ENCODE measurements around the gene BRF1. TPM values are rescaled to one million over a fixed set of nuclear protein-coding genes. Genes with fewer than 3 reads are reported as not detected.
A peak's percentile ranks its signal among the peaks of the same experiment; 100 is the strongest.

Gene BRF1
- polyA plus RNA-seq, 1 of the 3 experiments (the other 2 are of a cell fraction), result 15.7 TPM

GRCh38 chr14:105316577-105316941 is 15.8 kb upstream of the BRF1 start:
- Histone ChIP-seq H3K9me3 (no peaks in the 10 kb centered on the region), H3K27me3 (ENCODE audit: insufficient read depth) (no peaks in the 10 kb centered on the region), H3K9me2 (no peaks in the 10 kb centered on the region), H3K36me3 (replicated peaks in 1 of 2; ENCODE audit: control insufficient read depth in 1 of 2, insufficient read depth in 2 of 2, low read length in 1 of 2) (no peaks in the 10 kb centered on the region), H3F3A (replicated peaks; ENCODE audit: insufficient read depth) (peaks cover 3% of the 10 kb centered on the region), H3K4me3 (ENCODE audit: low read depth in 2 of 2, low read length in 1 of 2) (no peak overlapping the region), H3K4me2 (peak overlapping the region; percentile 98), H4K20me1 (ENCODE audit: insufficient read depth) (peaks cover 41% of the 10 kb centered on the region), H3K27ac (ENCODE audit: low read depth in 2 of 2, low read length in 1 of 2) (no peak overlapping the region), H3K4me1 (ENCODE audit: control insufficient read depth in 1 of 2, insufficient read depth in 2 of 2, low read depth in 1 of 2, low read length in 1 of 2) (peaks cover 0 to 25% of the 10 kb centered on the region in 2 experiments; a peak in 1 of 4 replicates), H2AFZ (ENCODE audit: low read depth) (no peak overlapping the region), H3K79me2 (ENCODE audit: insufficient read depth) (peaks cover 63% of the 10 kb centered on the region), H3K9ac (no peak overlapping the region)
- CTCF ChIA-PET, result interaction anchor here (0.9 to 1.2 kb wide), 6 partner anchors 17 to 174 kb away, joined by 3 to 5 read pairs (median 3); no protein-coding TSS in a partner anchor
- WGBS (ENCODE audit: low lambda C conversion rate), result 94% methylated on average over 10 of the region's 10 CpGs
- TF ChIP-seq MAX (IDR thresholded peaks at IDR 0.05; ENCODE audit: low read depth) (no peak), EZH2phosphoT487 (IDR thresholded peaks at IDR 0.05; ENCODE audit: borderline replicate concordance, low read depth) (no peak), SMC3 (IDR thresholded peaks at IDR 0.05; ENCODE audit: low read depth, low read length) (no peak), RAD21 (IDR thresholded peaks at IDR 0.05; ENCODE audit: low read length) (no peak), GATA2 (CRISPR knock-in tag; IDR thresholded peaks at IDR 0.05) (no peak), ELF1 (IDR thresholded peaks at IDR 0.05) (no peak), FOXM1 (IDR thresholded peaks at IDR 0.05; ENCODE audit: low read depth) (no peak)
- DNase-seq, result peak; percentile 13
- POLR2A ChIA-PET, result no interaction called here

- Histone ChIP-seq H3K79me2 (ENCODE audit: insufficient read depth) (peaks cover 58% of the 10 kb centered on the region), H3F3A (replicated peaks; ENCODE audit: insufficient read depth) (peaks cover 3% of the 10 kb centered on the region), H3K9ac (peak overlapping the region; percentile 41; the same call in 1 of the 2 replicates), H2AFZ (ENCODE audit: low read depth) (no peak overlapping the region), H3K27me3 (ENCODE audit: insufficient read depth) (no peaks in the 10 kb centered on the region), H3K36me3 (replicated peaks in 1 of 2; ENCODE audit: control insufficient read depth in 1 of 2, insufficient read depth in 2 of 2, low read length in 1 of 2) (no peaks in the 10 kb centered on the region), H3K4me2 (peak overlapping the region; percentile 98), H3K9me2 (no peaks in the 10 kb centered on the region), H3K9me3 (no peaks in the 10 kb centered on the region), H4K20me1 (ENCODE audit: insufficient read depth) (peaks cover 39% of the 10 kb centered on the region), H3K27ac (ENCODE audit: low read depth in 2 of 2, low read length in 1 of 2) (no peak overlapping the region), H3K4me3 (ENCODE audit: low read depth in 2 of 2, low read length in 1 of 2) (peak overlapping the region; percentile 76 to 85), H3K4me1 (ENCODE audit: control insufficient read depth in 1 of 2, insufficient read depth in 2 of 2, low read depth in 1 of 2, low read length in 1 of 2) (peaks cover 0 to 25% of the 10 kb centered on the region in 2 experiments; a peak in 1 of 4 replicates)
- POLR2A ChIA-PET, result no interaction called here
- CTCF ChIA-PET, result interaction anchor here (0.7 to 2.0 kb wide), 7 partner anchors 17 to 174 kb away, joined by 3 to 7 read pairs (median 3); no protein-coding TSS in a partner anchor
- peak; percentile 28 for DNase-seq
- WGBS (ENCODE audit: low lambda C conversion rate), result 87% methylated on average over 10 of the region's 15 CpGs
- no peak for TF ChIP-seq NFIC (IDR thresholded peaks at IDR 0.05; ENCODE audit: borderline replicate concordance)
- TF ChIP-seq GATA2 (CRISPR knock-in tag; IDR thresholded peaks at IDR 0.05), result no peak
These were observed 15.3 kb upstream of the BRF1 start for GRCh38 chr14:105315941-105316576.

GRCh38 chr14:105315211-105315721 is 14.5 kb upstream of the BRF1 start:
- Histone ChIP-seq H3K27ac (ENCODE audit: low read depth in 2 of 2, low read length in 1 of 2) (no peak overlapping the region; a peak in 1 of 4 replicates), H3K36me3 (replicated peaks in 1 of 2; ENCODE audit: control insufficient read depth in 1 of 2, insufficient read depth in 2 of 2, low read length in 1 of 2) (no peaks in the 10 kb centered on the region), H3K9ac (peak overlapping the region; percentile 41), H3K79me2 (ENCODE audit: insufficient read depth) (peaks cover 50% of the 10 kb centered on the region), H3K9me3 (no peaks in the 10 kb centered on the region), H3K27me3 (ENCODE audit: insufficient read depth) (no peaks in the 10 kb centered on the region), H3K4me1 (ENCODE audit: control insufficient read depth in 1 of 2, insufficient read depth in 2 of 2, low read depth in 1 of 2, low read length in 1 of 2) (peaks cover 0 to 25% of the 10 kb centered on the region in 2 experiments; a peak in 1 of 4 replicates), H3K4me3 (ENCODE audit: low read depth in 2 of 2, low read length in 1 of 2) (peak overlapping the region; percentile 76 to 85), H3K9me2 (no peaks in the 10 kb centered on the region), H4K20me1 (ENCODE audit: insufficient read depth) (peaks cover 31% of the 10 kb centered on the region), H2AFZ (ENCODE audit: low read depth) (no peak overlapping the region), H3K4me2 (peak overlapping the region; percentile 98), H3F3A (replicated peaks; ENCODE audit: insufficient read depth) (peaks cover 3% of the 10 kb centered on the region)
- ChIA-PET POLR2A (interaction anchor here (1.2 to 2.4 kb wide), 2 partner anchors 14 to 67 kb away, joined by 4 to 17 read pairs; partner anchors contain the start of genes BRF1 and BTBD6), CTCF (interaction anchor here (0.7 to 2.0 kb wide), 5 partner anchors 37 to 245 kb away, joined by 3 to 7 read pairs (median 3); no protein-coding TSS in a partner anchor)
- no CpG with 5 or more reads among the region's 54 CpGs for WGBS (ENCODE audit: low lambda C conversion rate)
- peak; percentile 68 for DNase-seq
- no peak for TF ChIP-seq PBX3 (IDR thresholded peaks at IDR 0.05)
- no peak for TF ChIP-seq RFX5 (IDR thresholded peaks at IDR 0.05; ENCODE audit: low read length)
- no peak for TF ChIP-seq POLR2AphosphoS5 (IDR thresholded peaks at IDR 0.05; ENCODE audit: low read depth, low read length)
- TF ChIP-seq RAD21 (IDR thresholded peaks at IDR 0.05; ENCODE audit: low read length), result peak; percentile 15; the same call in 1 of the 2 replicates
- no peak for TF ChIP-seq EZH2phosphoT487 (IDR thresholded peaks at IDR 0.05; ENCODE audit: borderline replicate concordance, low read depth)
- no peak for TF ChIP-seq USF1 (IDR thresholded peaks at IDR 0.05; ENCODE audit: borderline replicate concordance, low read depth)

Measured in SK-N-SH (cell line).